Parathyroid adenoma (tissue), 2 donors: ENCODE results near the gene SMIM32.

Experiments
- H2AFZ ChIP-seq: fragments of 300-600 bp; sonication (generic); one replicate; pipeline ENCODE4 v1.7.0; 2017; ENCODE audit warnings: antibody characterized with exemption, mild to moderate bottlenecking
- H3K27ac ChIP-seq: fragments of 300-600 bp; sonication (generic); one replicate; pipeline ENCODE4 v1.7.0; 2017
- H3K27me3 ChIP-seq: fragments of 300-600 bp; sonication (generic); one replicate; pipeline ENCODE4 v1.7.0; 2017; ENCODE audit warnings: low read length; ENCODE audit not compliant: control insufficient read depth, insufficient read depth
- H3K36me3 ChIP-seq: fragments of 300-600 bp; sonication (generic); one replicate; pipeline ENCODE4 v1.7.0; 2017; ENCODE audit warnings: low read length; ENCODE audit not compliant: control insufficient read depth, insufficient read depth
- H3K4me1 ChIP-seq: fragments of 300-600 bp; sonication (generic); one replicate; pipeline ENCODE4 v1.7.0; 2017; ENCODE audit warnings: control low read depth
- H3K4me2 ChIP-seq: fragments of 300-600 bp; sonication (generic); one replicate; pipeline ENCODE4 v1.7.0; 2017; ENCODE audit warnings: low read length
- H3K4me3 ChIP-seq: fragments of 300-600 bp; sonication (generic); one replicate; pipeline ENCODE4 v1.7.0; 2017; ENCODE audit warnings: low read depth, low read length
- H3K79me2 ChIP-seq: fragments of 300-600 bp; sonication (generic); one replicate; pipeline ENCODE4 v1.7.0; 2017; ENCODE audit warnings: control low read depth
- H3K9ac ChIP-seq: fragments of 300-600 bp; sonication (generic); one replicate; pipeline ENCODE4 v1.7.0; 2017; ENCODE audit warnings: mild to moderate bottlenecking
- H3K9me3 ChIP-seq: fragments of 300-600 bp; sonication (generic); one replicate; pipeline ENCODE4 v1.7.0; 2017; ENCODE audit warnings: low read length; ENCODE audit not compliant: control insufficient read depth
- CTCF ChIP-seq: fragments of 300-600 bp; sonication (generic); IDR thresholded peaks from one replicate; pipeline ENCODE4 v1.7.0; 2017; ENCODE audit warnings: antibody characterized with exemption, mild to moderate bottlenecking
- donor health status: primary hyperparathyroidism.

Gene SMIM32

GRCh38 chr5:136205941-136206340 lies 13.0 kb upstream of the SMIM32 start:
- H2AFZ ChIP-seq, result no peak overlapping the region
- H3K9ac ChIP-seq, result no peak overlapping the region
- H3K27me3 ChIP-seq, result no peaks in the 10 kb centered on the region
- no peaks in the 10 kb centered on the region for H3K79me2 ChIP-seq
- H3K27ac ChIP-seq, result no peak overlapping the region
- H3K36me3 ChIP-seq, result no peaks in the 10 kb centered on the region
- H3K4me3 ChIP-seq, result no peak overlapping the region
- no peaks in the 10 kb centered on the region for H3K4me1 ChIP-seq
- H3K9me3 ChIP-seq, result no peaks in the 10 kb centered on the region
- H3K4me2 ChIP-seq, result no peak overlapping the region
- TF ChIP-seq CTCF, result no peak

GRCh38 chr5:136205061-136205702 lies 12.2 kb upstream of the SMIM32 start:
- Histone ChIP-seq H2AFZ (no peak overlapping the region), H3K9me3 (no peaks in the 10 kb centered on the region), H3K36me3 (no peaks in the 10 kb centered on the region), H3K27ac (no peak overlapping the region), H3K9ac (no peak overlapping the region), H3K4me1 (no peaks in the 10 kb centered on the region), H3K27me3 (no peaks in the 10 kb centered on the region), H3K4me3 (no peak overlapping the region), H3K79me2 (no peaks in the 10 kb centered on the region), H3K4me2 (no peak overlapping the region)
- no peak for TF ChIP-seq CTCF

DNA sequence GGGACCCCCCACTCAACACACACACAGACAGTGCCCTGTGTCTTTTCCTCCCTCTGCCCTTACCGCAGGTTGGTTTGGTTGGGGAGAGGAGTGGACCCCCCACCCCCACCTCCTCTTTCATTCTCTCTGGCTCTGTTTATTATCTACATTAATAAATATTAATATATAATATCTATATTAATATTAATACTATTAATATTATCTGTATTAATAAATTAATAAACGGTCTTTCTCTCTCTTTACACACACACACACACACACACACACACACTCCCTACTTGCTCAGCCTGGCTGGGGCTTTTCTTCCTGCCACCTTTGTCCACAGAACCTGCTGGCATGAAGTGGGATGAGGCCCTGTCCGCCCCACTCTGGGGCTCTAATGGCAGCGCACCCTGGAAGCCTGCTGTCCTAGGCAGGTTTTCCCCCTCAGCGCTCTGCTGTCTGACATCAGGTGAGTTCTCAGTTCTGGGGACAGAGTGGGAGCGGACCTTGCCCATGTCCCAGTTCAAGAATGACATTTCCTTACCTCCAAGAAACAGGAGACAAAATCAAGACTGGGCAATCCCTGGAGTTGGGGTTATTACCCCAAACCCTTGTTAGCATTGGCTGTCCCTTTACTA lies 10.5 kb upstream of the SMIM32 start:
- Histone ChIP-seq H3K9me3 (no peaks in the 10 kb centered on the region), H3K9ac (no peak overlapping the region), H3K36me3 (no peaks in the 10 kb centered on the region), H3K27ac (no peak overlapping the region), H3K4me2 (no peak overlapping the region), H3K4me1 (no peaks in the 10 kb centered on the region), H3K27me3 (no peaks in the 10 kb centered on the region), H3K4me3 (no peak overlapping the region), H3K79me2 (no peaks in the 10 kb centered on the region), H2AFZ (no peak overlapping the region)
- TF ChIP-seq CTCF, result no peak

GRCh38 chr5:136202469-136203205 lies 9.7 kb upstream of the SMIM32 start:
- H3K4me2 ChIP-seq, result no peak overlapping the region
- no peak overlapping the region for H3K4me3 ChIP-seq
- no peak overlapping the region for H3K27ac ChIP-seq
- TF ChIP-seq CTCF, result no peak
- no peaks in the 10 kb centered on the region for H3K9me3 ChIP-seq
- H3K79me2 ChIP-seq, result no peaks in the 10 kb centered on the region
- no peaks in the 10 kb centered on the region for H3K27me3 ChIP-seq
- H3K36me3 ChIP-seq, result no peaks in the 10 kb centered on the region
- H3K4me1 ChIP-seq, result no peaks in the 10 kb centered on the region
- no peak overlapping the region for H3K9ac ChIP-seq
- H2AFZ ChIP-seq, result no peak overlapping the region
